K562 (cell line): ENCODE measurements around the gene NFE2. TPM values are rescaled to one million over a fixed set of nuclear protein-coding genes. Genes with fewer than 3 reads are reported as not detected.

Experiments
- CBFA2T2 ChIP-seq: fragments of 450-650 bp; conservative IDR thresholded peaks from 2 replicates; pipeline ENCODE4 v1.6.1; 2017; ENCODE audit warnings: mild to moderate bottlenecking
- EP300 ChIP-seq: IDR thresholded peaks from 2 replicates; pipeline ENCODE4 v1.6.1; 2012; ENCODE audit warnings: low read length, improper control_type of control experiment
- EZH2 ChIP-seq: IDR thresholded peaks from 2 replicates; pipeline ENCODE4 v1.6.1; 2012; ENCODE audit warnings: low read depth, mild to moderate bottlenecking, inconsistent platforms, low read length, borderline replicate concordance
- FOXK2 ChIP-seq, 2 experiments: fragments of 450-650 bp; IDR thresholded peaks in 1 of 2; conservative IDR thresholded peaks in 1 of 2; 2 replicates each; pipeline ENCODE4 v1.6.1; 2016; ENCODE audit warnings: low read depth in 2 of 2, mild to moderate bottlenecking in 1 of 2
- L3MBTL2 ChIP-seq: fragments of 450-650 bp; IDR thresholded peaks from 2 replicates; pipeline ENCODE4 v1.6.1; 2016; ENCODE audit warnings: mild to moderate bottlenecking, moderate library complexity
- LCOR ChIP-seq: sonication (generic); formaldehyde crosslinking; IDR thresholded peaks from 2 replicates; pipeline ENCODE4 v1.8.0; 2022; ENCODE audit warnings: mild to moderate bottlenecking, missing genetic modification reagents
- MCM5 ChIP-seq: fragments of 450-650 bp; IDR thresholded peaks from 2 replicates; pipeline ENCODE4 v1.6.1; 2016; ENCODE audit warnings: low read depth
- NCOR1 ChIP-seq: fragments of 450-650 bp; IDR thresholded peaks from 2 replicates; pipeline ENCODE4 v1.6.1; 2016; ENCODE audit warnings: mild to moderate bottlenecking, moderate library complexity
- NRF1 ChIP-seq, 2 experiments: fragments of 450-650 bp; IDR thresholded peaks in 1 of 2; conservative IDR thresholded peaks in 1 of 2; 2 replicates each; pipeline ENCODE4 v1.6.1; 2014; ENCODE audit warnings: mild to moderate bottlenecking in 2 of 2
- RB1 ChIP-seq: fragments of 450-650 bp; IDR thresholded peaks from 2 replicates; pipeline ENCODE4 v1.6.1; 2017; ENCODE audit warnings: low read depth, mild to moderate bottlenecking
- THRAP3 ChIP-seq: fragments of 450-650 bp; IDR thresholded peaks from 2 replicates; pipeline ENCODE4 v1.6.1; 2016; ENCODE audit warnings: mild to moderate bottlenecking, inconsistent platforms, borderline replicate concordance
- UBTF ChIP-seq, 2 experiments: IDR thresholded peaks; 2 replicates each; pipeline ENCODE4 v1.6.1; 2012; ENCODE audit warnings: improper control_type of control experiment in 2 of 2, low read depth in 2 of 2, low read length in 2 of 2, borderline replicate concordance in 1 of 2
- XRCC4 ChIP-seq: IDR thresholded peaks from one replicate; pipeline ENCODE4 v1.6.1; 2011; ENCODE audit not compliant: insufficient read depth, insufficient read length; ENCODE audit errors: extremely low read depth
- ZNF324 ChIP-seq: fragments of 250-450 bp; sonication (Bioruptor Pico); IDR thresholded peaks from 2 replicates; pipeline ENCODE4 v1.4.0; 2020; ENCODE audit warnings: mild to moderate bottlenecking
- ZNF431 ChIP-seq: sonication (generic); formaldehyde crosslinking; IDR thresholded peaks from 2 replicates; pipeline ENCODE4 v1.8.0; 2022; ENCODE audit warnings: mild to moderate bottlenecking, missing genetic modification reagents
- ZNF778 ChIP-seq: fragments of 450-650 bp; formaldehyde crosslinking; IDR thresholded peaks from 2 replicates; pipeline ENCODE4 v1.4.0; 2020; ENCODE audit warnings: mild to moderate bottlenecking, moderate library complexity
- polyA plus RNA-seq, 8 experiments: library from polyadenylated mRNA; depleted of rRNA in 4 of 8; stranded (reverse) in 5 of 8; unstranded in 3 of 8; fragments of >200 nt; fragmentation: Nextera tagmentation in 2 of 8; fragmentation: Illumina TruSeq in 1 of 8; extraction: Ambion mirVana in 2 of 8; extraction: Trizol in 1 of 8; gene quantifications; 2 replicates each; pipeline versions ENCODE4 v1.2.1 to v1.2.3, GENCODE V29; 2011 to 2014; ENCODE audit warnings: inconsistent platforms in 1 of 8, missing spikeins in 1 of 8
- total RNA-seq, 7 experiments: library from RNA; depleted of rRNA in 6 of 7; stranded (reverse); fragments of >200 nt in 6 of 7; fragmentation: Illumina TruSeq in 2 of 7; extraction: Trizol in 2 of 7; gene quantifications; 2 replicates each; pipeline versions ENCODE4 v1.2.1 to v1.2.3, GENCODE V29; 2011 to 2021; ENCODE audit warnings: low replicate concordance in 1 of 7
- TF ChIP-seq, protein P1 (sequence below), 2 experiments: fragments of 450-650 bp in 1 of 2; sonication (generic) in 1 of 2; formaldehyde crosslinking in 1 of 2; IDR thresholded peaks; 2 replicates each; pipeline versions ENCODE4 v1.7.1 to v1.9.0; 2016 to 2022; ENCODE audit warnings: inconsistent platforms in 1 of 2, mild to moderate bottlenecking in 1 of 2, missing genetic modification reagents in 1 of 2

NFE2 gene
- total and polyA plus RNA-seq, 9 of the 15 experiments (the other 6 are each of a cell fraction or from before 2014, with no cell fraction given): 12.3 to 282 (median 208) TPM

DNA sequence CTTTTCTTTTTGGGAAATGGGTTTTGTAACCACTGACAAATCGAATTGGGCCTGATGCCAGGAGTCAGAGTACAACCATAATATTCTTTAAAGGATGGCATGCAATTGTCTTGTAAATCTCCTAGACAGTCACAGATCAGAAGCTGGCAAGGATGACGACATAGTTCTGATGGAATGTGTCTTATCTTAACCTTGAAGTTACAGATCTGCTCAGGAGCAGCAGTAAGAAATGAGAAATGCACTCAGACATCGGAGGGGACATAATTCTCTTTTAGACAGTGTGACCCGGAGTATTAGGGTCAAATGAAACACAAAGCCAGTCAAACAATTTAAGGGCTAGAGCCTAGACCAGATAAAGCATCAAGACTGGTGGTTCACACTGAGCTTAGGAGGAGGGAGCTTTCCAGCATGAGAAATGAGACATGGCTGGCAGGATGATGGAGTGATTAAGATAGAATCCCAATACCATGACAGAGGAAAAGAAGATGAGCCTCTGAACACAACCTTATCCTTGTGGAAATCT is 38.4 kb downstream of the NFE2 start (continued):
- no peak for TF ChIP-seq ZNF431
- no peak for TF ChIP-seq ZNF778
- no peak for TF ChIP-seq ZNF324 (CRISPR knock-in tag)
- TF ChIP-seq NCOR1: peak; percentile 67
- TF ChIP-seq UBTF (IDR thresholded peaks at IDR 0.05; ENCODE audit: borderline replicate concordance in 1 of 2, low read depth in 2 of 2, low read length in 2 of 2): 0 out of 4 replicates have a peak, but pooled peaks of 1 of the 2 experiments have one; percentile 32
- TF ChIP-seq, protein P1, sequence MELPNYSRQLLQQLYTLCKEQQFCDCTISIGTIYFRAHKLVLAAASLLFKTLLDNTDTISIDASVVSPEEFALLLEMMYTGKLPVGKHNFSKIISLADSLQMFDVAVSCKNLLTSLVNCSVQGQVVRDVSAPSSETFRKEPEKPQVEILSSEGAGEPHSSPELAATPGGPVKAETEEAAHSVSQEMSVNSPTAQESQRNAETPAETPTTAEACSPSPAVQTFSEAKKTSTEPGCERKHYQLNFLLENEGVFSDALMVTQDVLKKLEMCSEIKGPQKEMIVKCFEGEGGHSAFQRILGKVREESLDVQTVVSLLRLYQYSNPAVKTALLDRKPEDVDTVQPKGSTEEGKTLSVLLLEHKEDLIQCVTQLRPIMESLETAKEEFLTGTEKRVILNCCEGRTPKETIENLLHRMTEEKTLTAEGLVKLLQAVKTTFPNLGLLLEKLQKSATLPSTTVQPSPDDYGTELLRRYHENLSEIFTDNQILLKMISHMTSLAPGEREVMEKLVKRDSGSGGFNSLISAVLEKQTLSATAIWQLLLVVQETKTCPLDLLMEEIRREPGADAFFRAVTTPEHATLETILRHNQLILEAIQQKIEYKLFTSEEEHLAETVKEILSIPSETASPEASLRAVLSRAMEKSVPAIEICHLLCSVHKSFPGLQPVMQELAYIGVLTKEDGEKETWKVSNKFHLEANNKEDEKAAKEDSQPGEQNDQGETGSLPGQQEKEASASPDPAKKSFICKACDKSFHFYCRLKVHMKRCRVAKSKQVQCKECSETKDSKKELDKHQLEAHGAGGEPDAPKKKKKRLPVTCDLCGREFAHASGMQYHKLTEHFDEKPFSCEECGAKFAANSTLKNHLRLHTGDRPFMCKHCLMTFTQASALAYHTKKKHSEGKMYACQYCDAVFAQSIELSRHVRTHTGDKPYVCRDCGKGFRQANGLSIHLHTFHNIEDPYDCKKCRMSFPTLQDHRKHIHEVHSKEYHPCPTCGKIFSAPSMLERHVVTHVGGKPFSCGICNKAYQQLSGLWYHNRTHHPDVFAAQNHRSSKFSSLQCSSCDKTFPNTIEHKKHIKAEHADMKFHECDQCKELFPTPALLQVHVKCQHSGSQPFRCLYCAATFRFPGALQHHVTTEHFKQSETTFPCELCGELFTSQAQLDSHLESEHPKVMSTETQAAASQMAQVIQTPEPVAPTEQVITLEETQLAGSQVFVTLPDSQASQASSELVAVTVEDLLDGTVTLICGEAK (IDR thresholded peaks at IDR 0.05): no peak
- TF ChIP-seq, protein P1 (CRISPR knock-in tag; IDR thresholded peaks at IDR 0.05): no peak
- no peak for TF ChIP-seq XRCC4
- 0 out of 2 replicates have a peak, but pooled peaks have one; percentile 33 for TF ChIP-seq L3MBTL2
- TF ChIP-seq MCM5: no peak
- TF ChIP-seq EZH2: no peak
- 0 out of 2 replicates have a peak, but pooled peaks have one; percentile 28 for TF ChIP-seq EP300
- TF ChIP-seq LCOR (CRISPR knock-in tag): no peak
- TF ChIP-seq RB1: no peak
- TF ChIP-seq FOXK2 (conservative IDR thresholded peaks at IDR 0.05 in 1 of 2, IDR thresholded peaks at IDR 0.05 in 1 of 2; ENCODE audit: low read depth in 2 of 2): 0 out of 4 replicates have a peak, but pooled peaks of 1 of the 2 experiments have one; percentile 16
- no peak for TF ChIP-seq THRAP3
- peak; percentile 30; the same call in 1 of the 2 replicates for TF ChIP-seq CBFA2T2
- TF ChIP-seq NRF1 (conservative IDR thresholded peaks at IDR 0.05 in 1 of 2, IDR thresholded peaks at IDR 0.05 in 1 of 2): peak in 1 of 2 experiments; percentile 56; a peak in 3 of 4 replicates
